SHP77 treated with DMSO at 0.1 percent for 48 hours (cell line): ENCODE measurements around the gene MARS1.
A peak's percentile ranks its signal among the peaks of the same experiment; 100 is the strongest.
"Not testable (repeated sequence)": the region's sequence is repeated elsewhere in the genome, so short reads cannot be mapped to it uniquely, and the experiment has no call there.

Experiments
- DNase-seq: peaks from one replicate; lab custom pipeline; 2025; lab: John Stamatoyannopoulos, UW

Gene MARS1

DNA sequence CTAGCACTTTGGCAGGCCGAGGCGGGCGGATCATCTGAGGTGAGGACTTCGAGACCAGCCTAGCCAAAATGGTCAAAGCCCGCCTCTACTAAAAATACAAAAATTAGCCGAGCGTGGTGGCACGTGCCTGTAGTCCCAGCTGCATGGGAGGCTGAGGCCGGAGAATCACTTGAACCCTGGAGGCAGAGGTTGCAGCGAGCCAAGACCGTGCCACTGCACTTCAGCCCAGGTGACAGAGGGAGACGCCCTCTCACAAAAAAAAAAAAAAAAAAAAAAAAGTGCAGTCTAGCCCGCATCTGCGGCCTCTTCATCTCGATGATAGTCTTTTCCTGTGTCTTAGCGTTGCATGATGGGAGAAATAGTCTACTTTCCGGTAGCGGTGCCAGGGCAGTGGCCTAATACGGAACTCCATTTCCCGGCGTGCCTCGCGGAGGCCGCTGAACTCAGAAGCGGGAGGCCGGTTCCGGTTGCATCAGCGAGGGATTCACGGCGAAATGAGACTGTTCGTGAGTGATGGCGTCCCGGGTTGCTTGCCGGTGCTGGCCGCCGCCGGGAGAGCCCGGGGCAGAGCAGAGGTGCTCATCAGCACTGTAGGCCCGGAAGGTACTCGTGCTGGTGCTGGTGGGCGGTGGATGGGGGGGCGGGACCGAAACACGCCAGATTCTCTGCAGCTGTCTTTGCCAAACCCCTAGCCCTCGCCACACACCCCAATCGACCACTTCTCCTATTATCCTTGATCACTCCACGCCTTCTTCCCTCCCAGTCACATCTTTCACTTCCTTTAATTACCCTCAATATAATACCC, at the start of gene MARS1:
TSS of gene MARS1 (plus strand) at position 472 of the 805 bp plus-strand sequence. CDS start at position 495, 23 bp downstream.
- DNase-seq, result peak; percentile 97

DNA sequence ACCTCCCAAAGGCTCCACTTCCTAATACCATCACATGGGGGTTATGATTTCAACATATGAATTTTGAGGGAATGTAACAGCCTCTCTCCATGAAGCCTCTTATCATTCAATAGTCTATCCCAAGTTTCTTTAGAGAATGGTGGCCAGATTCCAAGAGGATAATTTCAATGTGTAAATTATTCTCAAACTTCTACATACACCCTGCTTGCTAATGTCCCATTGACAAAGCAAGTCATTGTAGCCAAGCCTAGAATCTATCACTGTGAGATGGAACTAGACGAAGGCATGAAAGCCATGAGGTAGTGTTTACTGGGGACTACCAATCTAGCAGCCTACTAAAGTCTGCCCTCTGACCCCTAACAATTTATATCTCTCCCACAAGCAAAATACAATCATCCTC, 49.5 kb upstream of the MARS1 start:
- DNase-seq, result no peak

DNA sequence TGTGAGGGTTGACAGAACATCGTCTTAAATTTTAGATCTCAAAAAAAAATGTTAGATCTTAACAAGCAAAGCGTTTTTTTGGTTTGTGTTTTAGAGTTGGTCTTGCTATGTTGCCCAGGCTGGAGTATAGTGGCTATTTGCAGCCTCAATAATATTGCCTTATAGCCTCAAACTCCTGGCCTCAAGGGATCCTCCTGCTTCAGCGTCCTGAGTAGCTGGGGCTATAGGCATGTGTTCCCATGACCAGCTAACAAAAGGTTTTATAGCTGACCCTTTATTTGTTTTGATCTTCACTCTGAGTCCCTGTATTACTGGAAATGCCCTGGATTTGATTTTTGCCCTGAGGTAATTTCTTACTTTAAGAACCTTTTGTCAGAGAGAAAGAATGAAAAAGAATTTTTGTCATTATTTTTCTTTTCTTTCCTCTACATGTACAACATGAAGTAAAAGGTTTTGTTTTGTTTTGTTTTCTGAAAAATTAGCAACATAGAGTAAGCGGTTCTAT, 48.1 kb upstream of the MARS1 start:
- DNase-seq, result no peak

- DNase-seq, result not testable (repeated sequence)
Measured at GRCh38 chr12:57441393-57441792, 46.5 kb upstream of the MARS1 start.

DNA sequence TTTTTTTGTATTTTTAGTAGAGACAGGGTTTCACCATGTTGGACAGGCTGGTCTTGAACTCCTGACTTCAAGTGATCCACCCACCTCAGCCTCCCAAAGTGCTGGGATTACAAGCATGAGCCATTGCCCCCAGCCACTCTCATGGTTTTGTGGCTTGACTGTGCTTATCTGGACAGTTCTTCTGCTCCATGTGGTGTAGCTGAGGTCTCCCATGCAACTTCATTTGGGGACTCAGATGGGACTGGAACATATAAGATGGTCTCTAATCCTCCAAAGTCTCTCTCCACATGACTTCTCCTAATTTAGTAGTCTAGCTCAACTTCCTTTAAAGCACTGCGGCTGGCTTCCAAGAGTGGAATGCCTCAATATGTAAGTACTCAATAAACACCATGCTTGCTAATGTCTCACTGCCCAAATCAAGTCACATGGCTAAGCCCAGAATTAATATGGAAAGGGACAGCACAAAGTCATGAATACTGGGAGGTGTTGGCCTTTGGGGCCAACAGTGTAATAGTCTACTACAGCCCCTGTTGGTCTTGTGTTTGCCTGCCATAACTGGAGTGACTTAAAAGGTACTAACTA, 45.9 kb upstream of the MARS1 start:
- no peak for DNase-seq

DNA sequence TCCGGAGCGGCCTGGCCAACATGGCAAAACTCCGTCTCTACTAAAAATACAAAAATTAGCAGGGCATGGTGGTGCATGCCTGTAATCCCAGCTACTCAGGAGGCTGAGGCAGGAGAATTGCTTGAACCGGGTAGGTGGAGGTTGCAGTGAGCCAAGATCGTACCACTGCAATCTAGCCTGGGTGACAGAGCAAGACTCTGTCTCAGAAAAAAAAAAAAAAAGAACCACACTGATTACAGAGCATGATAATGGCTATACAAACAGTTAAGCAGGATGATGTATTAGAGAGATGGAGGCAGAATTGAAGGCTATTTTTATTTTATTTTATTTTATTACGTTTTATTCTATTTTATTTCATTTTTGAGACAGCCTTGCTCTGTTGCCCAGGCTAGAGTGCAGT, 43.5 kb upstream of the MARS1 start:
- DNase-seq, result not testable (repeated sequence)

DNA sequence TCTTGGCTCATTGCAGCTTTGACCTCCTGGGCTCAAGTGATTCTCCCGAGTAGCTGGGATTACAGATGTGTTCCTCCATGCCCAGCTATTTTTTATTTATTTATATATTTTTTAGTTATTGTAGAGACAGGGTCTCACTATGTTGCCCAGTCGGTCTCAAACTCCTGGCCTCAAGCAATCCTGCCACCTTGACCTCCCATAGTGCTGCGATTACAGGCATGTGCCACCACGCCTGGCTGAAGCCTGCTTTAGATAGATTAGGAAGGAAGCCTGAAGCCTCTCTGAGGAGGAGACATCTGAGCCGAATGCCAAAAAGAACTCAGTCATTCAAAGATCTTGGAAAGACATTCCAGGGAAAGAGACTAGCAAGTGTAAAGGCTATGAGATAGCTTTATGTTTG, 43.1 kb upstream of the MARS1 start:
- no peak for DNase-seq

- DNase-seq, result no peak
Measured at GRCh38 chr12:57446292-57446960, 41.4 kb upstream of the MARS1 start.

GRCh38 chr12:57448669-57449068, 39.2 kb upstream of the MARS1 start:
- no peak for DNase-seq

- no peak for DNase-seq
Measured at GRCh38 chr12:57449375-57449774, 38.5 kb upstream of the MARS1 start.

- no peak for DNase-seq
Measured at GRCh38 chr12:57450057-57450456, 37.8 kb upstream of the MARS1 start.

- DNase-seq, result no peak
Measured at GRCh38 chr12:57451233-57451778, 36.6 kb upstream of the MARS1 start.

DNA sequence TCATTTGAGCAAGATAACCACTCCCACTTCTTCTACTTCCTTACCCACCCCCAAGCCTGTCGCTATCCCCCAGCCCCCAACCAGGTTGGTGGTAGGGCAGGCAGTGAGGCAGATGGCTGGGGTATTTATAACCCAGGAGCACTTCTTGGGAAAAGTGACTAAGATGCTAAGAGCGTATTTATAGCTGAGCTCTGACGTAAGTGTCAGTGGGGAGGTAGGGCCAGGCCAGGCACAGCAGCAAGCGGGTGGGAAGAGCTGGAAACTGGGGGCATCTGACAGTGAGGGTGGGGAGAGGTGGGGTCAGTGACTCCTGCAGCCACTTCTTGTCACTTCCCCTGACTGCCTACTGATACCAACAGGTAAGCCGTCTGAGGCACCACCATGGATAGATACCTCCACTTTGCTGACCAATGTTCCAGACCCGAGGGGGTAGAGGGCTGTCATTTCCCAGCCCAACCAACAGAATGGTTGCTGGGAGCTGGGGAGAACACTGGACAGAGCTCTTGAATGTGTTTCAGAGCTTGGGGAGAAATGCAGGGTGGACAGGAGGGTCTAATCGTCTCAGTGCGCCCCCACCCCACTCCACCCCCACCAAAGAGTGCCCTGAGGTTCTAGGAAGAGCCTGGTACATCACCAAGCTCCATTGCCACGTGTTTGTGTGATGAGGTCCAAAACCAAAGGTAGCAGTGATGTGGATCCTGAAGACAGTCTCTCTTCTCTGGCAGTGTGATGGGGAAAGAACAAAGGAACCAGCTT, 35.5 kb upstream of the MARS1 start:
- no peak for DNase-seq

DNA sequence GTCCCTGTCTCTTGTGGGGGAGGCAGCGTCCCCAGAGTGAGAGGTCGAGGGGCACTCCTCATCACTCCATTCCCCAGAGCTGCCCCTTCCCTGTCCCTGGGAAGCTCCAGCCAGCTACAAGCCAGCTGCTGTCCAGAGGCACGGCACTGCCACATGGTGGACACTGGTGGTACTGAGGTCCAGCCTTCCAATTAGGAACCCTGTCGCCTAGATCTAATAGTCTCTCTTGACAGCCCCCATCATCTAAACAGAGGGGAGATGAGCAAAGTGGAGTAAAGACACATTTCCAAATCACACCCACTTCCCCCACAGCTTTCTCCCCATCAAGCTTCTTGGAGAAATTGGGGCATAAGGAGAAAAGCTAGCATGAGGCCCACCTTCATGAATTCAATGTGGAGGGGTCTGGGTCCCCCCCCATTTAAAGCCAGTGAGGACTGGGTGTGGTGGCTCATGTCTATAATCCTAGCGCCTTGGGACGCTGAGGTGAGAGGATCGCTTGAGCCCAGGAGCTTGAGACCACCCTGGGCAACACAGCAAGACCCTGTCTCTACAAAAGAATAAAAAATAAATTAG, 34.8 kb upstream of the MARS1 start:
- DNase-seq, result peak; percentile 52

- DNase-seq, result no peak
Measured at GRCh38 chr12:57454213-57454565, 33.7 kb upstream of the MARS1 start.

DNA sequence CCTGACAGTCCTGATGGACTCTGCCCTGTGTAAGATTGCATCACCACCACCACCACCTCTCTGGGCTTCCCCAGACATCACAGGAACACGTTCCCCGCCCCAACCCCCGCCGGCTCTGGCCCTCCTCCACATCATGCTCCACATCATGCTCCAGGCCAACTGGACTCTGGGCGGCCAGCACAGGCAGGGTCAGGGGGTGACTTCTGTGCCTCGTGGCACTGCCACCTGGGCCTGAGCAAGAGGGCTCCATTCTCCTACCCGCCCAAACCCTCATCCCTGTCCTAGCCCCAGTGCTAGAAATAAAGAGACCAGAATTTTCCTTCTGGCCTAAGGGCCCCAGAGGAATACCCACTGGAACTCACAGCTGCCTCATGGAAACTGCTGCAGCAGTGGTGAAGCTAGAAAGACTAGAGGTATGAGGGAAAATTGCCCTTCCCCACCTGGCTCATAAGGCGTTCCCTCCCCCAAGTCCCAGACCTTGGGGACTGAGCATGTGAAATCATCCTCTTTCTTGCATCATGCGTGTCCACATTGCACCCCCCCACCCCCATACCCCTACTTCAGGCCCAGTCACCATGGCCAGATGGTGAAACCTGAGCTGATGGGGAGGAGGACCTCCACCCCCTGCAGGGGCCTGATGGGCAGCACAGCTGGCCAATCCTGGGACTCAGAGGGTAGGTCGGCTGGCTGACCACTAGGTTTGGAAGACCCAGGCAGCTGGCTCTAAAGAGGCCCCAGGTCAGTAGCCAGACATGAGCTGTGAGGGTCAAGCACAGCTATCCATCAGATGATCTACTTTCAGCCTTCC, 33.1 kb upstream of the MARS1 start, which contains the start of gene INHBE:
TSS of gene INHBE (plus strand) at position 742 of the 808 bp plus-strand sequence. CDS start 230 bp downstream, outside the sequence.
- peak; percentile 73 for DNase-seq

DNA sequence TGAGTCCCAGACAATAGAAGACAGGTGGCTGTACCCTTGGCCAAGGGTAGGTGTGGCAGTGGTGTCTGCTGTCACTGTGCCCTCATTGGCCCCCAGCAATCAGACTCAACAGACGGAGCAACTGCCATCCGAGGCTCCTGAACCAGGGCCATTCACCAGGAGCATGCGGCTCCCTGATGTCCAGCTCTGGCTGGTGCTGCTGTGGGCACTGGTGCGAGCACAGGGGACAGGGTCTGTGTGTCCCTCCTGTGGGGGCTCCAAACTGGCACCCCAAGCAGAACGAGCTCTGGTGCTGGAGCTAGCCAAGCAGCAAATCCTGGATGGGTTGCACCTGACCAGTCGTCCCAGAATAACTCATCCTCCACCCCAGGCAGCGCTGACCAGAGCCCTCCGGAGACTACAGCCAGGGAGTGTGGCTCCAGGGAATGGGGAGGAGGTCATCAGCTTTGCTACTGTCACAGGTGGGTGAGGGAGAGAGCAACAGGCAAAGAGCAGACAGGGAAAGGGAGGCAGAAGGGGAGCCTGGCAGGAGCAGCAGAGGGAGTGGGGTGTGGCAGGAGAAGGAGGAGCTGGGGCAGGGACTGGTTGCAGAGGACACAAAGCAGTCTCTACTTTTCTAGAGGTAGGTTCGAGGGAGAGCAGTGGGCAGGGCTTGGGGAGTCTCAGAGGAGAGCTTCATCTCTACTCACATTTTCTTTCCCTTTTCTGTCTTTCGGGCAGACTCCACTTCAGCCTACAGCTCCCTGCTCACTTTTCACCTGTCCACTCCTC, 32.3 kb upstream of the MARS1 start:
- DNase-seq, result no peak

GRCh38 chr12:57456145-57456700, 31.6 kb upstream of the MARS1 start:
- DNase-seq, result no peak

DNA sequence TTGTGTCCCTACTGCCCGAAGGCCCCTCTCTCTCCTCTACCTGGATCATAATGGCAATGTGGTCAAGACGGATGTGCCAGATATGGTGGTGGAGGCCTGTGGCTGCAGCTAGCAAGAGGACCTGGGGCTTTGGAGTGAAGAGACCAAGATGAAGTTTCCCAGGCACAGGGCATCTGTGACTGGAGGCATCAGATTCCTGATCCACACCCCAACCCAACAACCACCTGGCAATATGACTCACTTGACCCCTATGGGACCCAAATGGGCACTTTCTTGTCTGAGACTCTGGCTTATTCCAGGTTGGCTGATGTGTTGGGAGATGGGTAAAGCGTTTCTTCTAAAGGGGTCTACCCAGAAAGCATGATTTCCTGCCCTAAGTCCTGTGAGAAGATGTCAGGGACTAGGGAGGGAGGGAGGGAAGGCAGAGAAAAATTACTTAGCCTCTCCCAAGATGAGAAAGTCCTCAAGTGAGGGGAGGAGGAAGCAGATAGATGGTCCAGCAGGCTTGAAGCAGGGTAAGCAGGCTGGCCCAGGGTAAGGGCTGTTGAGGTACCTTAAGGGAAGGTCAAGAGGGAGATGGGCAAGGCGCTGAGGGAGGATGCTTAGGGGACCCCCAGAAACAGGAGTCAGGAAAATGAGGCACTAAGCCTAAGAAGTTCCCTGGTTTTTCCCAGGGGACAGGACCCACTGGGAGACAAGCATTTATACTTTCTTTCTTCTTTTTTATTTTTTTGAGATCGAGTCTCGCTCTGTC, 31.0 kb upstream of the MARS1 start:
- no peak for DNase-seq
